Measurements from ENCODE around the gene NPAS3.

GRCh38 chr14:33569821-33570687 is 631.4 kb downstream of the NPAS3 start:
- TF ChIP-seq CTCF (IDR thresholded peaks at IDR 0.05) (no peak), FOSL2 (IDR thresholded peaks at IDR 0.05) (no peak), FOSL2 (CRISPR knock-in tag; IDR thresholded peaks at IDR 0.05) (no peak), POLR2A (IDR thresholded peaks at IDR 0.05; ENCODE audit: low read length) (no peak), NPAS2 (CRISPR knock-in tag; IDR thresholded peaks at IDR 0.05; ENCODE audit: borderline replicate concordance) (no peak)

Data from A549 (cell line).